GM21619 (cell line): ENCODE measurements around the gene NOS1.
"Not testable (repeated sequence)": the region's sequence is repeated elsewhere in the genome, so short reads cannot be mapped to it uniquely, and the experiment has no call there.

Experiments used
- ATAC-seq: cut with Tn5 transposase; IDR thresholded peaks from one replicate; pipeline ENCODE4 v1.9.1; 2021; ENCODE audit not compliant: unreplicated experiment

NOS1 gene

DNA sequence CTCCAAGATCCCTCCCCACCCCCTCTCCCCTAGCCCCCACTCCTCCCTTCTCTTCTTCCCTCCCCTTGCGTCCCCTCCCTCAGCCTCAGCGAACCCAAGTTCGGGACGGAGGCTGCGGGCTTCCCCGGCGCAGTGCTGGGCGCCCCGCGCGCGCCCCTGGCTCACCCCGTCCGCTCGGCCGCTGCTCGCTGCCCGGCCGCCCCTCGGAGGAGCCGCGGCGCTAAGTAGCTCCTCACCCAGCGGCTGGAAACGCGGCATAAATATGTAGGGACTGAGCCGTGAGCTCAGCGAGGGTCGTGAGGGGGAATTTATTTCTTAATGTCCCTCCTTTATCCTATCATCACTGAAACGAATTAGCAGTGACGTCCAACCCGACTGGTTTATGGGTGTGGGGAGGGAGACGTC is at the start of gene NOS1:
TSS of gene NOS1 (minus strand) at position 280 of the 405 bp plus-strand sequence. CDS start 30,557 bp downstream, outside the sequence.
- no peak for ATAC-seq

DNA sequence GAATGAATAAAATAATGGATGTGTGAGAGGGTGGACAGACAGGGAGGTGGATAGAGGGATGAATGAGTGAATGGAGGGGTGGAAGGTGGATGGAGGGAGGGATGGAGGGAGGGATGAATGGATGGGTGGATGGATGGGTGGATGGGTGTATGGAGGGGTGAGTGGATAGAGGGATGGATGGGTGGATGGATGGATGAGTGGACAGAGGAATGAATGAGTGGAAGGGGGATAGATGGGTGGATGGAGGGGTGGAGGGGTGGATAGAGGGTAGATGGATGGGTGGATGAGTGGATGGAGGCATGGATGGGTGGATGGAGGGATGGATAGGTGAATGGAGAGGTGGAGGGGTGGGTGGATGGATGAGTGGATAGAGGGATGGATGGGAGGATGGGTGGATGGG is 47.9 kb upstream of the NOS1 start:
- no peak for ATAC-seq

DNA sequence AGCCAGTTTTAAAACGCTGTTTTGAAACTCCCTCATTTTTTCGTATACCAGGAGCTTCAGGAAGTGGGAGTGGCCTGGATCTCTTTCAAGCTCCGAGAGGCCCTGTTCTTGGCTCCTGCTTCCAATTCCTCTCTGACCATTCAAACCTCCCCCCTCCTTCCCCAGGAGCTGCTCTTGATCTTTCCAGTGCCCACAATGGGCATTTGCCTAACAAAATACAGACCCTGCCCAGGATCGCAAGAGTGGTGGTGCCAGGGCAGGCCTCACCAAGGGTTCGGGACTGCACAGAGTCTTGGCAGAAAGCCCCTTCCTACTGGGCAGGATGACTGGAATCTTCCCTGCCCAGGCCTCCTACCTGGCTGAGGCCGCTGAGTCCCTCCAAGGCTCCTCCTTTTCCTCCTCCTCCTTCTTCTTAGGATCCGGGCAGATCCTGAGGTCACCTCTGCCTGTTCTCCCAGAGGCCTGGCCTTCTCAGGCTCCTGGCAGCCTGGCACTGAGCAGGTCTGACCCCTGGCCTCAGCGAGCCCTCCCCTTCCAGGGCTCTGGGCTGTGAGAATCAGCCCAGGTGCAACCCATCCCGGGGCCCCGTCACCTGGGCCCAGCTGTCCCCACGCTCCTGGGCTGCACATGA is 46.9 kb upstream of the NOS1 start:
- ATAC-seq, result no peak

DNA sequence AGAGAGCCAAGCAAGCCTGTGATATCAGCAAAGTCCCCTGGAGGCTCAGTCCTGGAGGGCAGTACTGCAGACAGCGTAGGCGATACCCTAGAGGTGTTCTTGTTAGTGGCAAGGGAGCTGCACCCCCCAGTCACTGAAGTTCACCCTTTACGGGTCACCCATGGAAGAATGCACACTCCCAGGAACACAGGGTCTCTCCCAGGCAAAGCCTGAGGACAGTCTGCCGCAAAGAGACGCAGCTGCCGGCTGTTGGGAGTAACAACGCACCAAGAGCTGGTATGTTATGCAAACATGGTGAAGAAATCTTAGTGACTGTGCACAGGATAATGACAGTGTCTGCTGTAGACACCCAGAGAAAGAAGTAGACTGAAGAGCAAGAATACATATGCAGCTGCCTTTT is 43.5 kb upstream of the NOS1 start:
- ATAC-seq, result no peak

DNA sequence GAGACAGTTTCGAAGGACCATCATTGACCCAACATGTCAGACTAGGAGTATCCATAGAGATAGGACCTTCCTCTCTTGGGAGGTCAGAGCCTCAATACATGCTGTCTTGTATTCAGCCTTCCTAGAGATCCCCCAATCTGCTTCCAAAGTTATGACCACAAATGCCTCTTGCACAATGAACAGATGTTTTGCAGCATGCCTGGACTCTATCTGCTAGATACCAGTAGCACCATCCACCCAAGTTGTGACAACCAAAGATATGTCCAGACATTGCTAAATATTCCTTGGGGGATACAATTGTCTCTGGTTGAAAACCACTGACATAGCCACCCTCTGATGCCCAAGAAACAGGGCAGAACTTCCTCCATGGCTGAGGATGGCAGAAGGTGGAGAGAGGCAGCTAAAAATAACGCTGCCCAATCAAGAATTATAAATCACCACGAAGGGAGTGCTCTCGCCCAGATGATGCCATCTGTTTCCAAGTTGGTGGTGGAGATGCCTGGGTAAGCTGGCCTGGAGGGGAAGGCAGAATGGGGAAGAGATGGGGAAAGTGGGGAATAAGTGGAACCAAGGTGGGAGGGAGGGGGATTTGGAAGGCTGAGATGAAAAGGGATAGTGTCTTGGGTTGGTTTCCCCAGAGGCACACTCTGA is 42.9 kb upstream of the NOS1 start:
- no peak for ATAC-seq

DNA sequence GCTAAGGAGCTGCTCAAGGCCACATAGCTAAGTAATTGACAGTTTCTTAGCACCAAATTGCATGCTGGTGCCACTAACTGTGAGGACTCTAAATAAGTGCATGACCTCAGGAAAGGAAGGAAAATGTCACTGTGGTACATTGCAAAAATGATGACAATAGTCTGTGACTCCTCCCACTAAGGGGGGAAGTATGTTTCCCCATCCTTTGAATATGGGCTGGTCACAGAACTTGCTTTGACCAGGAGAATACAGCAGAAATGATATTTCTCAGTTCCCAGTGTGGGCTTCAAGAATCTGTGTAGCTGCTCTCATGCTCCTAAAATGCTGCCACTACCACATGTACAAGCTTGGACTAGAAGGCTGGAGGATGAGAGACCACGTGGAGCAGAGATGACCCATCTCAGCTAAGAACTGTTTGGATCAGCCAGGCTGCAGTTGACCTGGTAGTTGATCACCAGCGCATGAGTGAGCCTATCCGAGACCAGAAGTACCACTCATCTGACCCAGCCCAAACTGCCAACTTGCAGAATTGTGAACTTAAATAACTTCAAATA is 42.2 kb upstream of the NOS1 start:
- ATAC-seq, result no peak

DNA sequence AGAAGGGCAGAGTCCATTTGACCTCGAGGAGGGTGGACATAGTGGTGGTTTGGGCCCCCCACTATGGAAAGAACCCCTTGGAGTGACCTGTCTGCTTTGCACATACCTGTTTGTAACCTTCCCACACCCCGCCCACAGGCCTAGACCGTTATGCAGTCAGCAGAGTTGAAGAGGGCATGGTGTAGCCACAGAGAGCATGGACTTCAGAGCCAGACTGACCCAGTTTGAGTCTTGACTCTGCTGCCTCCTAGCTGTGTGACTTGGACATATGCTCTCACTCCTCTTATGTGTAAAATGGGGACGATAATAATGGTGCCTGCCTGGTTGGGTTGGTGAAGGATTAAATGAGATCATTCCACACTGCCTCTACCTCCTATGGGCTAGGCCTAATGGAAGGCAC is 40.9 kb upstream of the NOS1 start:
- ATAC-seq, result no peak

DNA sequence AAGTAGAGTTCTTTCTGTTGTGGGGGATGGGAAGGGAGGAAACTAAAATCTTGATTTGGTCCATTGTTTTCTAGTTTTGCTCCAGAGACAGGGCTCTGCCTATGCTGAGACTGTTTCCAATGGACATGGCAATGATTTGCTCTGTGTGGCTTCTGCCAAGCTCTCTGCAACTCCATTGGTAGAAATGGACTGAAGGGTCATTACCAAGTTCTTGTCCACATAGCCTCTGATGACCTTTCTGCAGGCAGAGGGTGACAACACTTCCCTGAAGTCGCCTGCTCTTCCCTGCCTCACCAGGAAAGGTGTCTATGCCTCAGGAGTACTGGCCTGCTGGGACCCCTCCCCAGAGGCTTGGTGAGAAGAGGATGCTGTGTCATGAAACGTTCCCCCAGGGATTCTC is 39.5 kb upstream of the NOS1 start:
- no peak for ATAC-seq

DNA sequence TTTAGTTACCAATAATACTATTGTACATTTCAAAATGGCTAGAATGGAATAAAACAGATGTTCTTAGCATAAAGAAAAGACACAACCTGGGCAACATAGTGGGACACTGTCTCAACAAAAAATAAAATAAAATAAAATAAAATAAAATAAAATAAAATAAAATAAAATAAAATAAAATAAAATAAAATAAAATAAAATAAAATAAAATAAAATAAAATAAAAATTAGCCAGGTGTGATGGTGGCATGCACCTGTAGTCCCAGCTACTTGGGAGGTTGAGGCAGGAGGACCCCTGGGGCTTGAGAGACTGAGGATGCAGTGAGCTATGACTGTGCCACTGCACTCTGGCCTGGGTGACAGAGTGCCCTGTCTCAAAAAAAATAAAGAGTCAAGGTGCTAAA is 37.1 kb upstream of the NOS1 start:
- ATAC-seq, result not testable (repeated sequence)

DNA sequence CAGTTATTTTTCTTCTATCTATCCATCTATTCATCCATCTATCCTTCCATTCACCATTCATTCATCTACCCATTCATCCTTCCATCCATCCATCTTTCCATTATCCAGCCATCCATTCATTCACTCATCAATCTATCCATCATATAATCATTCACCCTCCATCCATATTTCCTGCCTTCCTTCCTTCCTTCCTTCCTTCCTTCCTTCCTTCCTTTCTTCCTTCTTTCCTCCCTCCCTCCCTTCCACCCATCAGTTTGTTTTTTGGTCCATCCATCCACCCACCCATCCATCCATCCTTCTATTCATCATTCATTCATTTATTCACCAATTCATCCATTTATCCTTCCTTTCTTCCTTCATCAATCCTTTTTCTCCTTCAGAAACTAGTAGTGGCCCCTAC is 34.3 kb upstream of the NOS1 start:
- no peak for ATAC-seq

DNA sequence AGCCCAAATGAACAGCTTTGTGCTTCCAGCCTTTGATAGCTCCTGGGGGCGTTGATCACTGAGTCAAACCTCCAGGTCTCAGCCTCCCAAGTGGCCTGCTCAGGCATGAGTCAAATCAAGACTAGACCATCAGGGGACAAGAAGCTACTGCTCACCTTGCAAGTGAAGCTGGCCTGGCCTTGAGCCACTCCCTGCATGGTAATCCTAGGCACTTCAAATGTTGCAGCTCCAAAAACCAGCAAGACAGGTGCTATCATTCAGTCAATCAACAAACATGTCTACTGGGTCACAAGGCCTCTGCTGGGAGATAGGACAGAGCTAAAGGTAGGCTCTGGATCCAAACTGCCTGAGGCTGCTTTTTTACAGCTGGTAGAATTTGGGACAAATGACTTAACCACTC is 33.1 kb upstream of the NOS1 start:
- no peak for ATAC-seq

DNA sequence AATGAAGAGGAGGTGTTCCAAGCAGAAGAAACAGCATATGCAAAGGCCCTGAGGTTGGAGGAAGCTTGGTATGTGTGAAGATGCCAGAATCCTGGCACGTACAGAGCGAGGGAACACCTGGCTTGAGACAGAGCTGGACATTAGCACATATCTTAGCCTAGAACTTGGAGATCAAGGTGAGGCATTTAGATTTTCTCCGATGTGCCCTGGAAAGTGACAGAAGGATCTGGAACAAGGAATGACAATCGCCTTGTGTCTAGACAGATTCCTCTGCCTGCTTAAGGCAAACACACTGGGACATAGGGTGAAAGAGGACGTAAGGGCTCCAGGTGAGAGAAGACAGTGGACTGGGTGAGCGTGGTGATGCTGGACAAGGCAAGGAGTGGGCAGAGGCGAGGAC is 32.2 kb upstream of the NOS1 start:
- no peak for ATAC-seq

DNA sequence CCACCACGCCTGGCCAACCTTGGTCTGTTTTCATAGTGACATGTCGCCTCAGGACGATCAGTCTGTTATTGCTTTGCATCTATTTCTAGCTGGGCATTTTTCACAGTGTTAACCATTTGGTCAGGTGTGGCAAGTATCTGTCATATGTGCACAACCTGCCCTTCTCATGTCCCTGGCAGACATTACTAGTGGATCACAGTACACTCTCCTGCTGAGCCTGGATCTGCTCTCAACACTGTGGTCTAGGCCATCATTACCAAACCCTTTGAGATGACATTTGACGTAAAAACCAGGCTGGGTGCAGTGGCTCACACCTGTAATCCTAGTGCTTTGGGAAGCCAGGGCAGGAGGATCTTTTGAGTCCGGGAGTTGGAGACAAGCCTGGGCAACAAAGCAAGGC is 29.4 kb upstream of the NOS1 start:
- ATAC-seq, result no peak

DNA sequence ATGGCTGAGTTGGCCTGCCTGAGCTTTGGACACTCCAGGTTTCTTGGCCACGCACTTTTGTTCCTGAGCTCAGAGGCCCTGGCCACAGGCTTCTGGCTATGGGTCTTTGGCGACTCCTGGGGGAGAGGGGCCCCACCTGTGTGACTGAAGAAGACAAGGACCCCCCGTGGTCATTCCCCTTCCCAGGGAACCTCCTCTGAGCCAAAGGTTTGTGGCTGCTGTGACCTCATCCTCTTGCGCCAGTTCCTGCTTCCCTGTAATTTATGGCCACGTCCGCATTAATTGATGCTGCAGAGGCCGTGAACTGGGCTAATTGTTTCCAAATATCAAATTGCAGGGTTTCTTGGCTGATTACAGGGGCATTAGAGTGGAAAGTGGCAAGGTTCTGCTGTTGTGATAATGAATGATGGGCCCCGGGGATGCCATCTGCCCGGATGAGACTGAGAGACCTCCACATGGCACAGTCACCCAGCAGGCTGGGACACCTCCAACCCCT is 27.6 kb upstream of the NOS1 start:
- no peak for ATAC-seq

DNA sequence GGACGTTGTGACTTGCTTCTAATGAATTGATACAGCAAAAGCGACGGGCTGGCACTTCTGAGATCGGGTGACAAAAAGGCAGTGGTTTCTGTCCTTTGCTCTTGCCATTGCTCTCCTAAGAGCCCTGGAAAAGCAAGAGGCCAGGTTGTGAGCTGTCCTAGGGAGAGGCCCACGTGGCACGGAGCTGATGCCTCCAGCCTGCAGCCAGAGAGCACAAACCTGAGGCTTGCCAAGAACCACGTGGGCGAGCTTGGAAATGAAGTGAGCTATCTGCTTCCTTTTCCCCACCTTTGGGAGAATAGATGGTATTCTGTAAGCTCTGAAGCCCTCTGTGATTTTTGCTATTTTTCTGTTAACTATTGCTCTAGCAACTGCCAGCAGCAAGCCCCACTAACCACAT is 26.4 kb upstream of the NOS1 start:
- ATAC-seq, result no peak

DNA sequence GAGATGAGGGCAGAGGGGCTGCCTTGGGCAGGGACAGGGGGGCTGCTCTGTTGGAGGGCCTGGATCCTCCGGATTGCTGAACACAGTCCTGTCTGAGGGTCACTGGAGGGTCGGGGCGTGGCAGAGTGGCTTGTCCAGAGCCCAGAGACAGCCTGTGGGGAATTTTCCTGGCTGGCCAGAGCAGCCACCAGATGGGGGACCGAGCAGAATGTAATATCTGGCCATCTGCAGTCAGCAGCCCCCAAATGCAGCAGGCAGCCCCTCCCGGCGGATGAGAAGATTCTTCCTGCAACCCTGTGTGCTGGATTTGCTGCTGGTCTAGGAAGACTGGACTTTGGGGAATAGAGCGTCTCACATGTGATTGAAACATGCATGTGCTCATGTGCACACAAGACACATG is 23.3 kb upstream of the NOS1 start:
- no peak for ATAC-seq

DNA sequence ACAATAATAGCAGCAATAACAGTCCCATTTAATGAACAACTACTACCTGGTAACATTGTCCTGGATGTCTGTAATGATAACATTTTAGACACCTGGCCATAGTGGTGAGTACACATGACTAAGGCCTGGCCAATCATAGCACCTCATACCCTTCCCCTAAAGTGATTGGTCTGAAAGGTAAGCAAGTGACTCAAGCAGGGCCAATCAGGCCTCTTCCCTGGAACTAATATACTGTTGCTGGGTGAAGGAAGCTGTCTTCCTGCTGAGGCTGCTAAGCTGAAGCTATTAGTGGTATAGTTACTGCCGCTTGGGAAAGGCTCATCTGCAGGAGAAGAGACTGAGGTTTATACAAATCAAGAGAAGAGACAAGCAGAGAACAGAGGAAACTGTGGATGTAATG is 18.7 kb upstream of the NOS1 start:
- no peak for ATAC-seq

DNA sequence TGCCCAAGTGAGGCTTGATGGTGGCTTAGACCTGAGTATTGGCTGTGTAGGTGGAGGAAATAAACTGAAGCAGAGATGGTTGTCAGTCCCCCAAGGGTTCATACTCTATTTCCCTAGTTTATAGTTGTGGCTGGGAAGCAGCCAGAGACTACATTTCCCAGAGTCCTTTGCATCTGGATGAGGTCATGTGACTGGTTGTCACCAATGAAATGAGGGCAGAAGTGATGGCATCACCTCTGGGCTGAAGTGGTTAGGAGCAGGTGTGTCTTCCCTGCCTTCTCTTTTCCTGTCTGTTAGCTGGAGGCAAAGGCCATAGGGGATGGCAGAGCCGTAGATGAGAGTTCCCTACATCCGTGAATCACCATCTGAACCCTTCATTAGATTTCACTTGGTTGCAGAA is 16.3 kb upstream of the NOS1 start:
- no peak for ATAC-seq

DNA sequence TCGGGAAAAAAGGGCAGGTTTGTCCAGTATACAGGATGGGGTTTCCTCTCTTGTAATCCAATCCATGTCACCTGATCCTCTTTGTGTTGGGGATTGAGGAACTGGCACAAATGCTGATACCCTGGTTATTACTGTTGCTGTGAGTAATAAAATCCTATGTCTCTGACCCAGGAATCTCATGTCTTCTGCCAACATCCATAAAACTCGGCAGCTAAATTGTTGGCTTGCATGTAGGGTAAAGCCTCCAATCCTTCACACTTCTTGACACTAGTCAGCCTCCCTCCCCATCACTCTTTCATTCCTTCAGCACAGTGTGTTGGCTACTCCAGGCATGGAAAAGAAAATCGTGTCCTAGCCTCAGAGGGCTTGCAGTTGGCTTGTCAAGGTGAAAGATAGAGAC is 9.2 kb upstream of the NOS1 start:
- no peak for ATAC-seq

DNA sequence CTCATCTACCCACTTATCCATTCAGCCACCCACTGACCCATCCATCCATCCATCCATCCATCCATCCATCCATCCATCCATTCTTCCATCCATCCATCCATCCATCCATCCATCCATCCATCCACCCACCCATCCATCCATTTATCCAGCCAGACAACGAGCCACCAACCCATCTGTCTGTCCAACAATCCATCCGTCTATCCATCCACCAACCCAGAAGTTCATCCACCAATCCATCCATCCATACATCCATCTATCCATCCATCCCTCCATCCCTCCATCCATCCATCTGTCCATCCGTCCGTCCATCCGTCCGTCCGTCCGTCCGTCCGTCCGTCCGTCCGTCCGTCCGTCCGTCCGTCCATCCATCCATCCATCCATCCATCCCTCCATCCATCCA is 8.6 kb upstream of the NOS1 start:
- ATAC-seq, result not testable (repeated sequence)

DNA sequence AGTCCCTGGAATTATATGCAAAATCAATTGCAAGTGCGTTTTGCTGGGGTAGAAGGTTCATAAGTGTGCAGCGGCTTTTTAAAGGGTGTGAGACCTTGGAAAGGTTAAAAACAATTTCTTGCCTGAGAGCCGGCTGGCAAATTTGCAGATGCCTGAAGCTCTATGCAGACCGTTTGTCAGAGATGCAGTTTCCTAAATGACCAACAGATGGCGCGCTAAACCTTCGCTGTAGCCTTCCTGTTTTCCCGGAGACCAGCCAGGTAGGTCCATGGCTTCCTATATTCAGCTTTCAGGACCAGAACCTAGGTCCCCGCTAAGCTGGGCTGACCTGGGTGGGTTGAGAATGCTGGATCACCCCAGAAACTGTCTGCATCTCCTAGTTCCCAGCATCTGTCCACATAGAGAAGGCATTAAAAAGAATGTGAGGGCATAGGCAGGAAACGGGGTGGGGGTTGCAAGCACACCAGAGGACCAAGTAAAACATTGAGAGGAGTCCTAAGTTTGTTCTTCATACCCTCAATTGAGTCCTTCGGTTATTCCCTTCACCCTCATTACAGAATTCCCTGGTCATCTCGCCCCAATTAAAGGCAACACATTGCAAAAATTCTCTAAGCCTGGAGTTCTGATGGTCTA is 5.7 kb upstream of the NOS1 start:
- no peak for ATAC-seq

DNA sequence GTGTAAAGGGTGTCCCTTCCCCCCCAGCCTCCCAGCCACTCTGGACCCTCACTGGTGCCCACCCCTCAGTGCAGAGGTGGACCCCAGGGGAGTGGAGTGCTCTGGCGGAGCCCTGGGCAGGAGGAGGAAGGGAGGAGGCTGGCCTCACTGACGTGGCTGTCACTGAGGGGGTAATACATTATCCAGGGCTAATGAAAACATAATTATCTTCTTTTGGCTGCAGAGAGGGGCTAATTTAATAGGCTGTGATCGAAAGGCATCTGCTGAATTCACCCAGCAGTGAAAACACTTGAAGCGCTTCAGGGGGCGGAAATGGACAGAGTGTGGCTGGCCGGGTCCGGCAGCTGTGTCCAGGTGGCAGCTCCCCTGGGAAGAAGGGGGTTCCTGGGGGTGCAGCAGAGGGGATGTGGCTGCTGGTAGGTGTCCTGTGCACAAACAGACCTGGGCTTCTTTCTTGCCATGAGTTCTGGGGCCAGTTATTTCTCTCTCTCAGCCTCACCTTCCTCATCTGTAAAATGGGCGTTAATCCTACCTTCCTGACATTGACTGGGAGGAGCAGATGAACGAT is 3.7 kb upstream of the NOS1 start:
- ATAC-seq, result no peak
